Dedifferentiated amniotic fluid mesenchymal stem cell (primary cell): Measurements from ENCODE around the gene ZDHHC1.

ENCODE experiments used
- DNase-seq: peaks from one replicate; pipeline ENCODE4 v3.0.0-alpha.2; 2016; ENCODE audit errors: extremely low spot score

Gene ZDHHC1

GRCh38 chr16:67415872-67416793, at the start of gene ZDHHC1:
Gene ZDHHC1, minus strand, starts transcription at chr16:67416477. Its CDS starts 8,702 bp downstream, at chr16:67407775.
- DNase-seq: peak; percentile 63

GRCh38 chr16:67464565-67464964, 48.3 kb upstream of the ZDHHC1 start:
- DNase-seq: no peak

GRCh38 chr16:67463691-67464090, 47.4 kb upstream of the ZDHHC1 start:
- no peak for DNase-seq

- no peak for DNase-seq
Observed at GRCh38 chr16:67463059-67463458, 46.8 kb upstream of the ZDHHC1 start.

- no peak for DNase-seq
Observed at GRCh38 chr16:67462279-67462655, 46.0 kb upstream of the ZDHHC1 start.

- DNase-seq: no peak
Observed at GRCh38 chr16:67461600-67462278, 45.5 kb upstream of the ZDHHC1 start.

- DNase-seq: no peak
Observed at GRCh38 chr16:67460961-67461360, 44.7 kb upstream of the ZDHHC1 start.

- DNase-seq: no peak
Observed at GRCh38 chr16:67460168-67460567, 43.9 kb upstream of the ZDHHC1 start.

- no peak for DNase-seq
Observed at GRCh38 chr16:67459861-67460150, 43.5 kb upstream of the ZDHHC1 start.

- no peak for DNase-seq
Observed at GRCh38 chr16:67459066-67459860, 43.0 kb upstream of the ZDHHC1 start.

- no peak for DNase-seq
Observed at GRCh38 chr16:67458121-67458641, 41.9 kb upstream of the ZDHHC1 start.

GRCh38 chr16:67457611-67458010, 41.3 kb upstream of the ZDHHC1 start:
- DNase-seq: no peak

GRCh38 chr16:67456391-67457081, 40.3 kb upstream of the ZDHHC1 start:
- DNase-seq: no peak

GRCh38 chr16:67454852-67455251, 38.6 kb upstream of the ZDHHC1 start:
- no peak for DNase-seq

- DNase-seq: no peak
Observed at GRCh38 chr16:67454104-67454503, 37.8 kb upstream of the ZDHHC1 start.

GRCh38 chr16:67451704-67452435, 35.6 kb upstream of the ZDHHC1 start:
- no peak for DNase-seq

GRCh38 chr16:67451061-67451703, 34.9 kb upstream of the ZDHHC1 start:
- DNase-seq: no peak

- DNase-seq: no peak
Observed at GRCh38 chr16:67449739-67450138, 33.5 kb upstream of the ZDHHC1 start.

- no peak for DNase-seq
Observed at GRCh38 chr16:67449336-67449735, 33.1 kb upstream of the ZDHHC1 start.

- DNase-seq: no peak
Observed at GRCh38 chr16:67448580-67448979, 32.3 kb upstream of the ZDHHC1 start.
